Activated naive CD4-positive, alpha-beta T cell treated with anti-CD3 and anti-CD28 coated beads for 36 hours (primary cell): ENCODE measurements around the gene DISP2. TPM values are rescaled to one million over a fixed set of nuclear protein-coding genes. Genes with fewer than 3 reads are reported as not detected.

Experiments used
- CTCF ChIA-PET: fragments of 350-600 bp; sonication (Branson Sonifier 250); formaldehyde crosslinking; loops from one replicate; lab custom pipeline; 2021; ENCODE audit warnings: antibody characterized with exemption; lab: Charles Lee
- DNase-seq: peaks from one replicate; pipeline ENCODE4 v3.0.0-alpha.2; 2020
- H3K27ac Mint-ChIP-seq: one replicate; pipeline ENCODE4 v1.8.0; 2021; ENCODE audit warnings: mild to moderate bottlenecking, mixed read lengths
- H3K27me3 Mint-ChIP-seq: one replicate; pipeline ENCODE4 v1.8.0; 2021; ENCODE audit warnings: low read depth, mixed read lengths
- H3K36me3 Mint-ChIP-seq: one replicate; pipeline ENCODE4 v1.8.0; 2021; ENCODE audit warnings: low read depth, mixed read lengths
- H3K4me1 Mint-ChIP-seq: one replicate; pipeline ENCODE4 v1.8.0; 2021; ENCODE audit warnings: low read depth, mixed read lengths
- H3K4me3 Mint-ChIP-seq: one replicate; pipeline ENCODE4 v1.8.0; 2021; ENCODE audit warnings: mild to moderate bottlenecking, moderate library complexity, mixed read lengths
- H3K9me3 Mint-ChIP-seq: one replicate; pipeline ENCODE4 v1.8.0; 2021; ENCODE audit warnings: mixed read lengths
- intact Hi-C: fragments of 100-400 bp; cut with micrococcal nuclease; formaldehyde crosslinking; loops from one replicate; pipeline ENCODE4 v1.15.1; 2023
- total RNA-seq, 2 experiments: library from RNA; stranded (reverse); gene quantifications; one replicate each; pipeline ENCODE4 v1.2.3, GENCODE V29; 2021

Gene DISP2
- total RNA-seq, 2 experiments from 2014 or later = 0.02 TPM; not detected in 1

DNA sequence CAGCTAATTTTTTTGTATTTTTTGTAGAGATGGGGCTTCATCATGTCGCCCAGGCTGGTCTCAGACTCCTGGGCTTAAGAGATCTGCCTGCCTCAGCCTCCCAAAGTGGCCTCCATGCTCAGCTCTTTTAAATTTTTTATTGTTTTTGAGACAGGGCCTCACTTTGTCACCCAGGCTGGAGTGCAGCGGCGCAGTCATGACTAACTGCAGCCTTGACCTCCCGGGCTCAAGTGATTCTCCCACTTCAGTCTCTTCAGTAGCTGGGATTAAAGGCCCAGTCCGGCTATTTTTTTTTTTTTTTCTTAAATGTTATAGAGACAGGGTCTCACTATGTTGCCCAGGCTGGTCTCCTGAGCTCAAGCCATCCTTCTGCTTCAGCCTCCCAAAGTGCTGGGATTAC, 67.7 kb downstream of the DISP2 start:
- Mint-ChIP-seq H3K9me3 (no peaks in the 10 kb centered on the region), H3K27ac (no peak overlapping the region), H3K36me3 (no peaks in the 10 kb centered on the region), H3K27me3 (no peaks in the 10 kb centered on the region), H3K4me1 (no peaks in the 10 kb centered on the region), H3K4me3 (no peak overlapping the region)
- DNase-seq = no peak
- CTCF ChIA-PET = interaction anchor here (0.7 to 11.6 kb wide), 9 partner anchors 10 to 360 kb away, joined by 3 to 214 read pairs (median 3); partner anchors contain the start of gene CCDC9B
- intact Hi-C loops = no loop called here

DNA sequence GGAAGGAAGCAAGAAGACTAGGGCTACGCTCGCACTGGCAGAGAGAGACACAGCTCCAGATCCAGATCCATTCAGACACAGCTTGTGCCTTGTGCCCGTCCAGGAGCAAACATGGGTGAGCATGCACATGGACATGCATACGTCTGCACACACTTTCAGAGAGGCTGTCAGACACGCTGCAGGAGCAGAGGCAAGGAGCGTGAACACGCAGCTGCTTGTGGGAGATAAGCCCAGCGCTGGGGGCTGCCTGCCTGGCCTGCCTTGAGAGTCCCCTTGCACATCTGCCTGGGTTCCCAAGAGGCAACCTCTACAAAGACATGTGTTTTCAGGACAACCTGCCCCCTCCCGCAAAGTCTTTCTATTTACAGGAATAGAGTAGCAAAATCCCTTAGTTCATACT, 69.2 kb downstream of the DISP2 start:
- CTCF ChIA-PET = interaction anchor here (1.9 to 11.6 kb wide), 2 partner anchors 86 to 104 kb away, joined by 5 to 214 read pairs; partner anchors contain the start of gene CCDC9B
- no peaks in the 10 kb centered on the region for H3K4me1 Mint-ChIP-seq

DNA sequence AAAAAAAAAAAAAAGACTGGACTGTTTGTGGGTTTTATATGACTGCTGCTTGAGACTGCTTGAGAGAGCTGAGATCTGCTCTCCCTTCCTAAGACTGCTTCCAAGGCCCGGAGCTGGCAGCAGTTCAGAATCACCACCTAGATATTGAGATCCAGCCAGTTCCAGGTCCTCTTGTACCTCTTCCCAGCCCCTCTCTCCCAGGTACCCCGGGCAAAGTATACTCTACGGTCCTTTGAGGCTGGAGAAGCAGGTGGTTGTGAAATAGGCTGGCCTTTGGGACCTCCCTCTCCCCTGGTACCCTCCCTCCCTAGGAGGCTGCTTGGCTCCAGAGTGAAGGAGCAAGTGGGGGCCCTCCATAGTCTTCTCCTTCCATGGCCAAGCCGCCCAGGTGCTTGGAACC, 70.2 kb downstream of the DISP2 start:
- Mint-ChIP-seq H3K4me3 (no peak overlapping the region), H3K36me3 (no peaks in the 10 kb centered on the region), H3K27me3 (no peaks in the 10 kb centered on the region), H3K9me3 (no peaks in the 10 kb centered on the region), H3K27ac (no peak overlapping the region), H3K4me1 (no peaks in the 10 kb centered on the region)
- intact Hi-C loops = no loop called here
- no peak for DNase-seq
- CTCF ChIA-PET = no interaction called here

More for the DNA sequence above, 69.2 kb downstream of the DISP2 start:
- H3K36me3 Mint-ChIP-seq = no peaks in the 10 kb centered on the region
- H3K27ac Mint-ChIP-seq = no peak overlapping the region
- no peak overlapping the region for H3K4me3 Mint-ChIP-seq
- intact Hi-C loops = no loop called here
- DNase-seq = no peak
- H3K9me3 Mint-ChIP-seq = no peaks in the 10 kb centered on the region
- no peaks in the 10 kb centered on the region for H3K27me3 Mint-ChIP-seq

Other genes starting within 250 kb of the DISP2 start
- 10 to 100 TPM in 1 of 2 experiments, 1 to 10 TPM in 1; 9.4 to 10.3 TPM for gene BMF, start 249.3 kb upstream of the DISP2 start, total RNA-seq
- 100 to 1,000 TPM; 102 to 106 TPM for gene BUB1B, start 197.2 kb upstream of the DISP2 start, total RNA-seq
- gene PAK6, start 119.2 kb upstream of the DISP2 start, total RNA-seq = not detected
- gene ANKRD63, start 75.2 kb upstream of the DISP2 start, total RNA-seq = not detected
- gene PLCB2, start 50.3 kb upstream of the DISP2 start, total RNA-seq = 10 to 100 TPM; 55.0 to 56.7 TPM
- 1 to 10 TPM; 4.9 to 6.5 TPM for gene INAFM2, start 34.5 kb upstream of the DISP2 start, total RNA-seq
- 1 to 10 TPM; 1.9 to 2.2 TPM for gene CCDC9B, start 17.3 kb upstream of the DISP2 start, total RNA-seq
- gene PHGR1, start 7.2 kb upstream of the DISP2 start, total RNA-seq = not detected
- 10 to 100 TPM; 60.7 to 62.1 TPM for gene KNSTRN, start 24.5 kb downstream of the DISP2 start, total RNA-seq
- gene IVD, start 47.6 kb downstream of the DISP2 start, total RNA-seq = 10 to 100 TPM; 33.1 to 34.1 TPM
- gene BAHD1, start 82.7 kb downstream of the DISP2 start, total RNA-seq = 10 to 100 TPM in 1 of 2 experiments, 1 to 10 TPM in 1; 9.9 to 11.7 TPM
- 1 to 10 TPM; 4.4 to 4.6 TPM for gene CHST14, start 112.8 kb downstream of the DISP2 start, total RNA-seq
- 10 to 100 TPM; 25.4 to 25.8 TPM for gene CCDC32, start 206.8 kb downstream of the DISP2 start, total RNA-seq
- gene RPUSD2, start 211.1 kb downstream of the DISP2 start, total RNA-seq = 10 to 100 TPM; 10.9 to 12.6 TPM
- 10 to 100 TPM; 31.0 to 32.7 TPM for gene KNL1, start 236.0 kb downstream of the DISP2 start, total RNA-seq